Mesothelial cell of epicardium (in vitro differentiated cells): ENCODE results near the gene JMY. TPM values are rescaled to one million over a fixed set of nuclear protein-coding genes. Genes with fewer than 3 reads are reported as not detected.

Experiments
- DNase-seq, 2 experiments: peaks; one replicate each; pipeline ENCODE4 v3.0.0; 2021; ENCODE audit warnings: low spot score in 2 of 2; ENCODE audit not compliant: unreplicated experiment in 2 of 2
- H3K27ac Mint-ChIP-seq: 2 replicates; pipeline ENCODE4 v1.8.0; 2021; ENCODE audit warnings: mixed read lengths
- H3K27me3 Mint-ChIP-seq: 2 replicates; pipeline ENCODE4 v1.8.0; 2021; ENCODE audit warnings: low read depth, mixed read lengths
- H3K36me3 Mint-ChIP-seq: 2 replicates; pipeline ENCODE4 v1.8.0; 2021; ENCODE audit warnings: mixed read lengths
- H3K4me1 Mint-ChIP-seq: 2 replicates; pipeline ENCODE4 v1.8.0; 2021; ENCODE audit warnings: mixed read lengths
- H3K4me3 Mint-ChIP-seq: 2 replicates; pipeline ENCODE4 v1.8.0; 2021; ENCODE audit warnings: mild to moderate bottlenecking, moderate library complexity, mixed read lengths
- H3K9me3 Mint-ChIP-seq: 2 replicates; pipeline ENCODE4 v1.8.0; 2021; ENCODE audit warnings: mixed read lengths
- total RNA-seq: library from RNA; stranded (reverse); gene quantifications from 3 replicates; pipeline ENCODE4 v1.2.1, GENCODE V29; 2021
- TF ChIP-seq, protein P1 (sequence below): fragments of 200-600 bp; sonication (generic); IDR thresholded peaks from one replicate; pipeline ENCODE4 v1.5.0; 2021; ENCODE audit warnings: antibody characterized with exemption; ENCODE audit not compliant: unreplicated experiment

Gene JMY
- total RNA-seq, 1 donor from 2014 or later: 16.7 TPM

DNA sequence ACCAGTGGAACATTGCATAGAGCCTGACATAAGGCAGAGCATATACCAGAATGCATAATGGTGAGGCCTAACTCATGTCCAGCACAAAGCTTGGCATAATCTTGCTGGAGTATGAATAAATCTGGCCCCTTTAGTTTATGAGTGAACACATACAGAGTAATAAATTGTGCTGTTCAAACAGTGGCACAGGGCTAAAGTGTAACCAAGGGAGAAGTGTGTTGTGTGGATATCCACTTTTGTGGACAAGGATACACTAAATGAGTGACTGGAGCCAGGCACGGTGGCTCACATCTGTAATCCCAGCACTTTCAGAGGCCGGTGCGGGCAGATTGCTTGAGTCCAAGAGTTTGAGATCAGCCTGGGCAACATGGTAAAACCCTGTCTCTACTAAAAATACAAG, 29.4 kb upstream of the JMY start:
- Mint-ChIP-seq H3K4me1 (peaks cover under 1% of the 10 kb centered on the region), H3K27me3 (no peaks in the 10 kb centered on the region), H3K9me3 (no peaks in the 10 kb centered on the region), H3K27ac (no peak overlapping the region), H3K36me3 (no peaks in the 10 kb centered on the region), H3K4me3 (no peak overlapping the region)
- TF ChIP-seq, protein P1, sequence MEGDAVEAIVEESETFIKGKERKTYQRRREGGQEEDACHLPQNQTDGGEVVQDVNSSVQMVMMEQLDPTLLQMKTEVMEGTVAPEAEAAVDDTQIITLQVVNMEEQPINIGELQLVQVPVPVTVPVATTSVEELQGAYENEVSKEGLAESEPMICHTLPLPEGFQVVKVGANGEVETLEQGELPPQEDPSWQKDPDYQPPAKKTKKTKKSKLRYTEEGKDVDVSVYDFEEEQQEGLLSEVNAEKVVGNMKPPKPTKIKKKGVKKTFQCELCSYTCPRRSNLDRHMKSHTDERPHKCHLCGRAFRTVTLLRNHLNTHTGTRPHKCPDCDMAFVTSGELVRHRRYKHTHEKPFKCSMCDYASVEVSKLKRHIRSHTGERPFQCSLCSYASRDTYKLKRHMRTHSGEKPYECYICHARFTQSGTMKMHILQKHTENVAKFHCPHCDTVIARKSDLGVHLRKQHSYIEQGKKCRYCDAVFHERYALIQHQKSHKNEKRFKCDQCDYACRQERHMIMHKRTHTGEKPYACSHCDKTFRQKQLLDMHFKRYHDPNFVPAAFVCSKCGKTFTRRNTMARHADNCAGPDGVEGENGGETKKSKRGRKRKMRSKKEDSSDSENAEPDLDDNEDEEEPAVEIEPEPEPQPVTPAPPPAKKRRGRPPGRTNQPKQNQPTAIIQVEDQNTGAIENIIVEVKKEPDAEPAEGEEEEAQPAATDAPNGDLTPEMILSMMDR: no peak
- DNase-seq: no peak

DNA sequence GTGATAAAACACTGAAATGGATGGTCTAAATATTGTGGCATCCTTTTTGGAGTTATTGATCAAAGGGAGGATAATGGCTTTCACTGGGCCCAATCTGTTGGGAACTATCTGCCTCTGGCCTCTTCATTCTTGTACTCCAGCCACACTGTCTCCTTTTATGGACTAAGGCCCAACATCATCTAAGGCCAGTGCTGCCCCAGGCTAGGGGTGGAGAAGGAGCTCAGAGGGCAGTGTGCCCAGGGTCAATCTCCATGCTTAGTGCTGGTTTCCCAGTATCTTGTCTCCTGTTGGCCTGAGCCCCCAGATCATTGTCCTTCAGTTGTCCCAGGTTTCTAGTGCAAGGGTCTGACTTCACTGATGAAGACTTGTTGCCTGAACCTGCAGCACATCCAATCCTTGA, 26.4 kb upstream of the JMY start:
- Mint-ChIP-seq H3K4me1 (no peaks in the 10 kb centered on the region), H3K27ac (no peak overlapping the region), H3K27me3 (no peaks in the 10 kb centered on the region), H3K9me3 (no peaks in the 10 kb centered on the region), H3K36me3 (no peaks in the 10 kb centered on the region), H3K4me3 (no peak overlapping the region)
- no peak for DNase-seq
- TF ChIP-seq, protein P1: no peak

GRCh38 chr5:79224286-79224984, 11.5 kb upstream of the JMY start:
- TF ChIP-seq, protein P1: no peak
- no peak for DNase-seq
- Mint-ChIP-seq H3K36me3 (no peaks in the 10 kb centered on the region), H3K27ac (no peak overlapping the region), H3K4me3 (no peak overlapping the region), H3K27me3 (no peaks in the 10 kb centered on the region), H3K4me1 (no peaks in the 10 kb centered on the region), H3K9me3 (no peaks in the 10 kb centered on the region)

DNA sequence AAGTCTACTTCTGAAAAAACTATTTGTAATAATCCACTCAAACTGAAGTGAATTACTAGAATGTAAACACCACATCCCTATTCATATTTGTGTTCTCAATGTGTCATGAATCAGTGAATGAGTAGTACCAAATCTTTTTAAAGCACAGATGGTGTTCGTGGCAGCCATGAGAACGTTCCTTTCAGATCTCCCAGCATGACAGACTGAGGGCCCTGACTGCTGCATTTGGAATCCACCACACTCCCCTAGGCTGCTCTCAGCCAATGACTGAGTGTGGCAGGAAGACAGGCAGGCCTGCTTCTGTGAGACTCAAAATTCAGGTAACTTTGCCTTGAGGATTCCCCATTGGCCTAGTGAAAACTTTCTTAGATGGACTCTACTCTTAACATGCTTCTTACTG, 10.9 kb upstream of the JMY start:
- no peak overlapping the region for H3K4me3 Mint-ChIP-seq
- no peaks in the 10 kb centered on the region for H3K9me3 Mint-ChIP-seq
- TF ChIP-seq, protein P1: no peak
- H3K4me1 Mint-ChIP-seq: no peaks in the 10 kb centered on the region
- no peak for DNase-seq
- no peaks in the 10 kb centered on the region for H3K36me3 Mint-ChIP-seq
- no peak overlapping the region for H3K27ac Mint-ChIP-seq
- no peaks in the 10 kb centered on the region for H3K27me3 Mint-ChIP-seq

GRCh38 chr5:79225441-79225840, 10.5 kb upstream of the JMY start:
- TF ChIP-seq, protein P1: no peak
- H3K4me3 Mint-ChIP-seq: no peak overlapping the region

More at GRCh38 chr5:79225441-79225840, 10.5 kb upstream of the JMY start:
- Mint-ChIP-seq H3K27me3 (no peaks in the 10 kb centered on the region), H3K36me3 (no peaks in the 10 kb centered on the region), H3K27ac (no peak overlapping the region), H3K4me1 (no peaks in the 10 kb centered on the region), H3K9me3 (no peaks in the 10 kb centered on the region)
- DNase-seq: no peak
